Peyer's patch (tissue), 4 donors: ENCODE measurements around the gene FASTKD3.

Experiments used
- CTCF ChIP-seq, 6 experiments: fragments of 450-650 bp in 4 of 6; fragments of 200-600 bp in 2 of 6; sonication (generic) in 1 of 6; IDR thresholded peaks; one replicate each; pipeline ENCODE4 v1.5.1; 2017 to 2019; ENCODE audit warnings: antibody characterized with exemption in 6 of 6, mild to moderate bottlenecking in 3 of 6, moderate library complexity in 1 of 6
- POLR2A ChIP-seq, 2 donors: fragments of 450-650 bp; IDR thresholded peaks; one replicate each; pipeline ENCODE4 v1.5.1; 2017; ENCODE audit warnings: antibody characterized with exemption in 2 of 2, mild to moderate bottlenecking in 2 of 2, moderate library complexity in 2 of 2

DNA sequence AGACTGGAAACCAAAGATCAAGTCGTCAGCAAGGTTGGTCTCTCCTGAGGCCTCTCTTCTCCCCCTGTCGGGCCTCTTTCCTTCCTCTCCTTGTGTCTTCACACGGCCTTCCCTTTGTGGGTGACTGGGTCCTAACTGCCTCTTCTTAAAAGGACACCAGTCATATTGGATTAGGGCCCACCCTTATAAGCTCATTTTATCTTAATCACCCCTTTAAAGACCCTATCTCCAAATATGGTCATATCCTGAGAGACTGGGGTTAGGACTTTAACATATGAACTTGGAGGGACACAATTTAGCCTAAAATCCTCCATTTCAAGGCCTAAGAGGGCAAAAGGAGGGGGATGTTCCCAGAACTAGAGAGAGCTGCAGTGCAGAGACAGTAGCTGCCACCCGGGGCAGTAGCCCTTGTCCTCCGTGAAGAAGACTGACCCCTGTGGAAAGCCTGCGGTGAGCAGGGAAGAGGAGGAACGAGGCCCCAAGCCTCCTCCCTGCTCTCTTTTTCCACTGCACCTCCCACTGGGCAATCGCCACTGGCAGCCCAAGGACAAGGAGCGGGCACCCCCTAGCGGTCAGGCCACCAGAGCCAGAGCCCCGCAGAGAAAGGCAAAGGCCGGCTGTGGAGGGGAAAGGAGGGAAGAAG lies 52.8 kb downstream of the FASTKD3 start:
- TF ChIP-seq CTCF (IDR thresholded peaks at IDR 0.05) (peak; percentile 19 to 71 (median 60)), POLR2A (IDR thresholded peaks at IDR 0.05) (no peak)
